ENCODE data around the gene ATF7.
"Not testable (repeated sequence)": the region's sequence is repeated elsewhere in the genome, so short reads cannot be mapped to it uniquely, and the experiment has no call there.

Gene ATF7

GRCh38 chr12:53618275-53618674 is 7.9 kb downstream of the ATF7 start:
- no peak for TF ChIP-seq POLR2A (IDR thresholded peaks at IDR 0.05; ENCODE audit: extremely low read depth, insufficient read length)
- TF ChIP-seq MAX (IDR thresholded peaks at IDR 0.05; ENCODE audit: low read depth, low read length): no peak
- TF ChIP-seq CTCF (IDR thresholded peaks at IDR 0.05; ENCODE audit: low read depth, low read length): no peak
- no peak for TF ChIP-seq MYC (IDR thresholded peaks at IDR 0.05; ENCODE audit: low read depth, low read length)

GRCh38 chr12:53617700-53618099 is 8.5 kb downstream of the ATF7 start:
- peak overlapping the region; percentile 51 for H3K4me3 ChIP-seq (ENCODE audit: low read depth, low read length)
- TF ChIP-seq MYC (IDR thresholded peaks at IDR 0.05; ENCODE audit: low read depth, low read length) (no peak), POLR2A (IDR thresholded peaks at IDR 0.05; ENCODE audit: extremely low read depth, insufficient read length) (no peak), CTCF (IDR thresholded peaks at IDR 0.05; ENCODE audit: low read depth, low read length) (no peak), MAX (IDR thresholded peaks at IDR 0.05; ENCODE audit: low read depth, low read length) (no peak)

More at GRCh38 chr12:53618275-53618674, 7.9 kb downstream of the ATF7 start:
- peak overlapping the region; percentile 51 for H3K4me3 ChIP-seq (ENCODE audit: low read depth, low read length)
- DNase-seq (ENCODE audit: low read depth): peak; percentile 68

GRCh38 chr12:53616950-53617349 is 9.2 kb downstream of the ATF7 start:
- TF ChIP-seq POLR2A (IDR thresholded peaks at IDR 0.05; ENCODE audit: extremely low read depth, insufficient read length) (no peak), CTCF (IDR thresholded peaks at IDR 0.05; ENCODE audit: low read depth, low read length) (no peak), MAX (IDR thresholded peaks at IDR 0.05; ENCODE audit: low read depth, low read length) (no peak)
- H3K4me3 ChIP-seq (ENCODE audit: low read depth, low read length): no peak overlapping the region
- DNase-seq (ENCODE audit: low read depth): peak; percentile 68

More at GRCh38 chr12:53617700-53618099, 8.5 kb downstream of the ATF7 start:
- DNase-seq (ENCODE audit: low read depth): no peak

GRCh38 chr12:53613821-53614220 is 12.4 kb downstream of the ATF7 start:
- no peak for DNase-seq (ENCODE audit: low read depth)

GRCh38 chr12:53612978-53613377 is 13.2 kb downstream of the ATF7 start:
- H3K4me3 ChIP-seq (ENCODE audit: low read depth, low read length): no peak overlapping the region
- DNase-seq (ENCODE audit: low read depth): no peak
- TF ChIP-seq MYC (IDR thresholded peaks at IDR 0.05; ENCODE audit: low read depth, low read length): no peak
- no peak for TF ChIP-seq POLR2A (IDR thresholded peaks at IDR 0.05; ENCODE audit: extremely low read depth, insufficient read length)
- TF ChIP-seq CTCF (IDR thresholded peaks at IDR 0.05; ENCODE audit: low read depth, low read length): no peak
- TF ChIP-seq MAX (IDR thresholded peaks at IDR 0.05; ENCODE audit: low read depth, low read length): no peak

More at GRCh38 chr12:53613821-53614220, 12.4 kb downstream of the ATF7 start:
- TF ChIP-seq POLR2A (IDR thresholded peaks at IDR 0.05; ENCODE audit: extremely low read depth, insufficient read length): no peak
- TF ChIP-seq MYC (IDR thresholded peaks at IDR 0.05; ENCODE audit: low read depth, low read length): no peak
- no peak for TF ChIP-seq MAX (IDR thresholded peaks at IDR 0.05; ENCODE audit: low read depth, low read length)
- no peak for TF ChIP-seq CTCF (IDR thresholded peaks at IDR 0.05; ENCODE audit: low read depth, low read length)
- no peak overlapping the region for H3K4me3 ChIP-seq (ENCODE audit: low read depth, low read length)

- no peak for DNase-seq (ENCODE audit: low read depth)
- TF ChIP-seq POLR2A (IDR thresholded peaks at IDR 0.05; ENCODE audit: extremely low read depth, insufficient read length) (no peak), MYC (IDR thresholded peaks at IDR 0.05; ENCODE audit: low read depth, low read length) (no peak), CTCF (IDR thresholded peaks at IDR 0.05; ENCODE audit: low read depth, low read length) (no peak), MAX (IDR thresholded peaks at IDR 0.05; ENCODE audit: low read depth, low read length) (no peak)
- no peak overlapping the region for H3K4me3 ChIP-seq (ENCODE audit: low read depth, low read length)
These were observed 14.9 kb downstream of the ATF7 start for GRCh38 chr12:53611304-53611703.

- DNase-seq (ENCODE audit: low read depth); H3K4me3 ChIP-seq (ENCODE audit: low read depth, low read length): not testable (repeated sequence)
These were observed 19.5 kb downstream of the ATF7 start for GRCh38 chr12:53606688-53607087.
